ENCODE measurements around the gene SUGT1. TPM values are rescaled to one million over a fixed set of nuclear protein-coding genes. Genes with fewer than 3 reads are reported as not detected.
"Not testable (repeated sequence)": the region's sequence is repeated elsewhere in the genome, so short reads cannot be mapped to it uniquely, and the experiment has no call there.

SUGT1 gene
- total RNA-seq, result 46.6 to 57.5 TPM (median 50.5 TPM) in 3 replicates
- long read RNA-seq, partial matches to known transcripts, result 0 of 3 reads
- long read RNA-seq, other reads (novel, unspliced or antisense), result 3 of 3 reads

GRCh38 chr13:52652196-52652979 lies at the start of gene SUGT1:
Gene SUGT1 (plus strand): TSS chr13:52652836. CDS start chr13:52652921, 85 bp downstream.
- Mint-ChIP-seq H3K27ac (ENCODE audit: unreplicated experiment) (no peak within 1 kb of the TSS), H3K4me3 (ENCODE audit: unreplicated experiment) (no peak within 1 kb of the TSS), H3K36me3 (ENCODE audit: low read depth) (peaks cover 5% of the 10 kb centered on the region), H3K9me3 (ENCODE audit: low read depth) (no peaks in the 10 kb centered on the region), H3K4me1 (ENCODE audit: low read depth) (peaks cover 9% of the 10 kb centered on the region), H3K27me3 (ENCODE audit: low read depth) (no peaks in the 10 kb centered on the region)
- peak; percentile 100 for DNase-seq (ENCODE audit: low spot score)
- peak; percentile 84 for TF ChIP-seq CTCF (IDR thresholded peaks at IDR 0.05)

GRCh38 chr13:52603316-52603715 lies 49.3 kb upstream of the SUGT1 start:
- H3K9me3 Mint-ChIP-seq (ENCODE audit: low read depth); H3K27me3 Mint-ChIP-seq (ENCODE audit: low read depth); H3K27ac Mint-ChIP-seq (ENCODE audit: unreplicated experiment); H3K36me3 Mint-ChIP-seq (ENCODE audit: low read depth); DNase-seq (ENCODE audit: low spot score); H3K4me3 Mint-ChIP-seq (ENCODE audit: unreplicated experiment): not testable (repeated sequence)
- H3K4me1 Mint-ChIP-seq (ENCODE audit: low read depth), result peaks cover 23% of the 10 kb centered on the region

- DNase-seq (ENCODE audit: low spot score); H3K36me3 Mint-ChIP-seq (ENCODE audit: low read depth); H3K27me3 Mint-ChIP-seq (ENCODE audit: low read depth); H3K27ac Mint-ChIP-seq (ENCODE audit: unreplicated experiment); H3K4me3 Mint-ChIP-seq (ENCODE audit: unreplicated experiment); H3K9me3 Mint-ChIP-seq (ENCODE audit: low read depth): not testable (repeated sequence)
- H3K4me1 Mint-ChIP-seq (ENCODE audit: low read depth), result peaks cover 14% of the 10 kb centered on the region
Observed at GRCh38 chr13:52606126-52606525, 46.5 kb upstream of the SUGT1 start.

- not testable (repeated sequence) for H3K27ac Mint-ChIP-seq (ENCODE audit: unreplicated experiment); H3K27me3 Mint-ChIP-seq (ENCODE audit: low read depth); H3K9me3 Mint-ChIP-seq (ENCODE audit: low read depth); H3K36me3 Mint-ChIP-seq (ENCODE audit: low read depth); DNase-seq (ENCODE audit: low spot score); H3K4me3 Mint-ChIP-seq (ENCODE audit: unreplicated experiment)
- peaks cover 14% of the 10 kb centered on the region for H3K4me1 Mint-ChIP-seq (ENCODE audit: low read depth)
Observed at GRCh38 chr13:52606795-52607194, 45.8 kb upstream of the SUGT1 start.

- H3K27ac Mint-ChIP-seq (ENCODE audit: unreplicated experiment); H3K27me3 Mint-ChIP-seq (ENCODE audit: low read depth); H3K4me3 Mint-ChIP-seq (ENCODE audit: unreplicated experiment); DNase-seq (ENCODE audit: low spot score); H3K9me3 Mint-ChIP-seq (ENCODE audit: low read depth); H3K36me3 Mint-ChIP-seq (ENCODE audit: low read depth): not testable (repeated sequence)
- peaks cover 14% of the 10 kb centered on the region for H3K4me1 Mint-ChIP-seq (ENCODE audit: low read depth)
Observed at GRCh38 chr13:52608184-52608583, 44.5 kb upstream of the SUGT1 start.

GRCh38 chr13:52609013-52609606 lies 43.5 kb upstream of the SUGT1 start:
- DNase-seq (ENCODE audit: low spot score); H3K9me3 Mint-ChIP-seq (ENCODE audit: low read depth): not testable (repeated sequence)
- peak overlapping the region; percentile 17 for H3K27ac Mint-ChIP-seq (ENCODE audit: unreplicated experiment)

GRCh38 chr13:52610158-52610557 lies 42.5 kb upstream of the SUGT1 start:
- not testable (repeated sequence) for H3K4me3 Mint-ChIP-seq (ENCODE audit: unreplicated experiment); H3K36me3 Mint-ChIP-seq (ENCODE audit: low read depth); H3K9me3 Mint-ChIP-seq (ENCODE audit: low read depth); H3K27ac Mint-ChIP-seq (ENCODE audit: unreplicated experiment); DNase-seq (ENCODE audit: low spot score); H3K27me3 Mint-ChIP-seq (ENCODE audit: low read depth)
- H3K4me1 Mint-ChIP-seq (ENCODE audit: low read depth), result peaks cover 14% of the 10 kb centered on the region

More at GRCh38 chr13:52609013-52609606, 43.5 kb upstream of the SUGT1 start:
- H3K4me1 Mint-ChIP-seq (ENCODE audit: low read depth), result peaks cover 14% of the 10 kb centered on the region
- H3K27me3 Mint-ChIP-seq (ENCODE audit: low read depth); H3K36me3 Mint-ChIP-seq (ENCODE audit: low read depth); H3K4me3 Mint-ChIP-seq (ENCODE audit: unreplicated experiment): not testable (repeated sequence)
- TF ChIP-seq CTCF (IDR thresholded peaks at IDR 0.05), result peak; percentile 78

All from chondrocyte (in vitro differentiated cells).